ENCODE measurements around the gene DCC. TPM values are rescaled to one million over a fixed set of nuclear protein-coding genes. Genes with fewer than 3 reads are reported as not detected.

Gene DCC
- total and polyA plus RNA-seq, 2 of the 8 experiments (the other 6 are each of a cell fraction or from before 2014, with no cell fraction given): 0.14 to 1.4 TPM

- H3K9ac ChIP-seq (replicated peaks in 1 of 4; ENCODE audit: extremely low read depth in 1 of 4, low read depth in 3 of 4, low read length in 3 of 4): no peak overlapping the region
- H3K18ac ChIP-seq (ENCODE audit: extremely low read depth, low read length): no peak overlapping the region
- H3K9me3 ChIP-seq (ENCODE audit: insufficient read depth in 2 of 2, low read depth in 1 of 2, low read length in 1 of 2): no peaks in the 10 kb centered on the region
- no peak overlapping the region for H2BK5ac ChIP-seq (ENCODE audit: low read depth, low read length)
- H3K4me1 ChIP-seq (replicated peaks in 1 of 4; ENCODE audit: control insufficient read depth in 3 of 4, insufficient read depth in 4 of 4, low read length in 3 of 4): no peaks in the 10 kb centered on the region
- H3K14ac ChIP-seq (ENCODE audit: insufficient read length): no peak overlapping the region
- no peak overlapping the region for H3K4ac ChIP-seq (replicated peaks; ENCODE audit: insufficient read length, low read depth, low read length)
- FAIRE-seq: no peak
- 71% methylated on average over 2 of the region's 2 CpGs; no CpG with 5 or more reads in 1 of the 2 experiments for WGBS, 2 experiments (ENCODE audit: extremely low coverage in 1 of 2, insufficient coverage in 1 of 2, insufficient read length in 1 of 2, insufficient replicate concordance in 2 of 2, low coverage in 1 of 2, low lambda C conversion rate in 2 of 2, missing lambda C conversion rate in 1 of 2)
- ChIA-PET POLR2A (ENCODE audit: partially characterized antibody) (no interaction called here), CTCF (ENCODE audit: partially characterized antibody) (no interaction called here)
- H3K4me2 ChIP-seq (ENCODE audit: insufficient read depth in 1 of 2, low read depth in 2 of 2, low read length in 2 of 2): no peak overlapping the region
- H3K27ac ChIP-seq (ENCODE audit: low read depth, low read length): no peak overlapping the region
- H3K23ac ChIP-seq (ENCODE audit: insufficient read length): no peak overlapping the region
- H3K23me2 ChIP-seq (ENCODE audit: low read depth, low read length): no peaks in the 10 kb centered on the region
- H3K79me1 ChIP-seq (ENCODE audit: low read depth, low read length): no peaks in the 10 kb centered on the region
- no peak overlapping the region for H3K56ac ChIP-seq (replicated peaks; ENCODE audit: insufficient read length, low read depth, low read length)
- H4K5ac ChIP-seq (ENCODE audit: insufficient read length, low read depth, low read length): no peak overlapping the region
- H4K91ac ChIP-seq (replicated peaks; ENCODE audit: insufficient read length, low read length): no peak overlapping the region
- H4K8ac ChIP-seq (ENCODE audit: extremely low read depth, insufficient read depth, low read length): no peak overlapping the region
- no peak overlapping the region for H2BK12ac ChIP-seq (ENCODE audit: low read depth, low read length)
- no peaks in the 10 kb centered on the region for H3K79me2 ChIP-seq (ENCODE audit: control insufficient read depth in 1 of 2, insufficient read depth in 2 of 2, low read length in 2 of 2)
- H3K36me3 ChIP-seq (ENCODE audit: control insufficient read depth in 2 of 4, insufficient read depth in 4 of 4, low read length in 3 of 4): no peaks in the 10 kb centered on the region
- no peak for DNase-seq (ENCODE audit: low read depth in 1 of 2, low spot score in 2 of 2)
- H2AK5ac ChIP-seq (ENCODE audit: low read depth, low read length): no peak overlapping the region
- no peak overlapping the region for H2BK20ac ChIP-seq (ENCODE audit: low read length)
- no peak overlapping the region for H3K4me3 ChIP-seq (ENCODE audit: extremely low read depth in 1 of 4, insufficient read depth in 2 of 4, low read depth in 3 of 4, low read length in 4 of 4)
- H3K27me3 ChIP-seq (replicated peaks in 1 of 4; ENCODE audit: control insufficient read depth in 3 of 4, extremely low read depth in 1 of 4, insufficient read depth in 3 of 4, low read length in 3 of 4): no peaks in the 10 kb centered on the region
- no peak overlapping the region for H2AFZ ChIP-seq (ENCODE audit: low read length)
- no peaks in the 10 kb centered on the region for H4K20me1 ChIP-seq (replicated peaks in 1 of 2; ENCODE audit: control insufficient read depth in 1 of 2, insufficient read depth in 2 of 2, low read length in 2 of 2)
- H2BK120ac ChIP-seq (replicated peaks; ENCODE audit: low read depth, low read length): no peak overlapping the region
- H2BK15ac ChIP-seq (ENCODE audit: low read length): no peak overlapping the region
- TF ChIP-seq USF2 (IDR thresholded peaks at IDR 0.05; ENCODE audit: low read length): no peak
- TF ChIP-seq EGR1 (IDR thresholded peaks at IDR 0.05; ENCODE audit: borderline replicate concordance, low read depth, low read length): no peak
- TF ChIP-seq CBX5 (IDR thresholded peaks at IDR 0.05; ENCODE audit: low read depth, low read length): no peak
- no peak for TF ChIP-seq RFX5 (IDR thresholded peaks at IDR 0.05; ENCODE audit: borderline replicate concordance, low read depth, low read length)
- TF ChIP-seq RXRA (IDR thresholded peaks at IDR 0.05; ENCODE audit: insufficient read depth, low read depth, low read length): no peak
- TF ChIP-seq KDM5A (IDR thresholded peaks at IDR 0.05; ENCODE audit: low read length): no peak
- TF ChIP-seq CHD1 (IDR thresholded peaks at IDR 0.05; ENCODE audit: low read depth, low read length): no peak
- TF ChIP-seq TAF1 (IDR thresholded peaks at IDR 0.05; ENCODE audit: low read depth, low read length): no peak
- no peak for TF ChIP-seq MAX (IDR thresholded peaks at IDR 0.05)
- TF ChIP-seq CREB1 (IDR thresholded peaks at IDR 0.05): no peak
These were observed 9.5 kb downstream of the DCC start for GRCh38 chr18:52349498-52349897.

All from H1 (cell line).